Ecto neural progenitor cell (in vitro differentiated cells): ENCODE data around the gene KDSR.

Experiments used
- DNase-seq: peaks from one replicate; pipeline ENCODE4 v3.0.0-alpha.2; 2018; ENCODE audit warnings: low spot score

Gene KDSR, protein sequence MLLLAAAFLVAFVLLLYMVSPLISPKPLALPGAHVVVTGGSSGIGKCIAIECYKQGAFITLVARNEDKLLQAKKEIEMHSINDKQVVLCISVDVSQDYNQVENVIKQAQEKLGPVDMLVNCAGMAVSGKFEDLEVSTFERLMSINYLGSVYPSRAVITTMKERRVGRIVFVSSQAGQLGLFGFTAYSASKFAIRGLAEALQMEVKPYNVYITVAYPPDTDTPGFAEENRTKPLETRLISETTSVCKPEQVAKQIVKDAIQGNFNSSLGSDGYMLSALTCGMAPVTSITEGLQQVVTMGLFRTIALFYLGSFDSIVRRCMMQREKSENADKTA

GRCh38 chr18:63367053-63367953 is at the start of gene KDSR:
Gene KDSR (minus strand): TSS chr18:63367206. CDS start chr18:63367118, 88 bp downstream.
- peak; percentile 96 for DNase-seq

GRCh38 chr18:63412953-63413352 is 45.9 kb upstream of the KDSR start:
- DNase-seq, result no peak

DNA sequence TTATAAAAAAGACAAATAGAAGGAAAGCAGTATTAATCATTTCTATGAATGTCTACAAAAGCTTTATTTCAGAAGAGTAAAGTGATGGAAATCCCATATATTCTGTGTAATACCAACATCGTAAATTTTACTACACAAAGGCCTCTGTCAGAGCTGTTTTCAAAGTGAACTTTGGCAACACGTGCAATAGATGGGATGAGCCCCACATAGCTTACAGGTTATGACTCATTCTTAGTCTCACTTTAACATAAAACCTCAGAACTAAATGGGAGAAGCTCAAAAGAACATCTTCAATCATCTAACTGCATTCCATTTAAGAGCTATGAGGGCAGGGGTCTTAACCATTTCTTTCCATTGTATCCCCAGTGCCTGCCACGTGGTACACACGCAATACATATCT is 43.8 kb upstream of the KDSR start:
- DNase-seq, result no peak

DNA sequence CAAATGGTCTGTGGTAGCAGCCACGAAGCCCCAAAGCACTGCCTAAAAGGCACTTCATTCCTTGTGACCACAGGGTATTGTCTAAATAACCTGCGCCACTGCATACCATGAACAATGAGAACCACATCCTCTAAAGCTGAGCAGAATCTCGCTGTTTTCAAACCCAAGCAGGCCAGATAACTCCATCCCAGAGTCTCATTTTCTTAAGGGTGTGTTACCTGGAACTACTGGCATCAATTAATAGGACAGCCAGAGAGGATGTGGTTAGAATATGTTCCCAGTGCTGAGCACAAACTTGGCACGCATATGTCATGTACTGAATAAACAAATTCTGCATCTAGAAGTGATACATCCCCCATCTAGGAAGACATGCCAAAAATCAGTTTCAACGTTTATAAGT is 42.3 kb upstream of the KDSR start:
- no peak for DNase-seq

DNA sequence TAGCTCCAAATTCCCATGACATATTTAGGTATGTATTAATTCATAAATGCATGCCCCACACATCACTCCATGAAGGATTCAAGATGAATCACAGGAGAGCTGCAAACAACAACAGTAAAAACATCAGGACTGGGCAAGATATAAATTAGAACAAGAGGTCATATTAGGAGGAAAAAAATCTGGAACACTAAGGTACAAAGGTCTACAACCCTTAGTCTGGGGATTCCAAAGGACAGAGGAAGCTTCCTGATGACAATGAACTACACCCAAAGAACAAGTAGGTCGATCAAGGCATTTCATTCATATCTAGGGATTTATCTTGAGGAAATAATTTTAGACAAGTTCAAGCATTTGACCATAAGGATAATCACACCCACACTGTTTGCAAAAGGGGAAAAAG is 40.7 kb upstream of the KDSR start:
- DNase-seq, result no peak

GRCh38 chr18:63405986-63406385 is 39.0 kb upstream of the KDSR start:
- no peak for DNase-seq

DNA sequence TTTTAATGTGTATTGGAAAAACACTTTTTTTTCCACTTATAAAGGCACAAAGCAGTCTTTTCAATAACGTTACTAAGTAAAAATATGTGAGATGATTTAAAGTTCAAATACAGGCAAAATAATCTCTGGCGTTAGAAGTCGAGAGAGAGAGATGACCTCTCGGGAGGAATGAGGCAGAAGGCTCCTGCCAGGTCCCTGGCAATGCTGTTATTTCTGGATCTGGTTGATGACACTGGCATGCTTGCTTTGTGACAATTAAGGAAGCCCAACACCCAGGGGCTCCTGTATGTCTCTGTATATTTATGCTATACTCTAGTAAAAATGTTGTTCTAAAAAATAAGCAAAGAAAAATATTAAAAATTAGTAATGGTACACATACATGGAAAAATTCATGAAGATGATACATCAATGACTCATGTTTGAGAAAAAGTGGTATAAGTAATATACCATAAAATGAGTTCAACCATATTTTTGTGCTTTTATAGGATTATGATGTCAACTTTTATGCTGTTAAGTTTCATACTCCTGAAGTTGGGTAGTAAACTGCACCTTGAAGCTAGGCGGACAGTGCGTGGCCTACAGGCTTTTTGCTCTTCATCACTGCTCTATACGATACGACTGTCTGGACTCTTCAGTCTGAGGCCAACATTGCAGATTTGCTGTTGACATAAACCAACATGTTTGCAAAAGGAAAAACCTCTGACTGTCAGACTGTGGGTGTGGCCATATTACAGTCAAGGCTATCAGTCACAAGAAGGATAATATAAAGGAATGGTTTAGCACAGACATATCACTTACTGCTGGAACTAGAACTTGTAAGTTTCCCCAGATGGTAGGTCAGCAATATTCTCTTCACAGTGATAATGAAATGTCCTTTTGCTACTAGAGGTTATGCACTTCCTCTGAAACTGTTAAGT is 35.5 kb upstream of the KDSR start:
- DNase-seq, result no peak

GRCh38 chr18:63399300-63399699 is 32.3 kb upstream of the KDSR start:
- DNase-seq, result no peak

GRCh38 chr18:63397349-63397748 is 30.3 kb upstream of the KDSR start:
- DNase-seq, result no peak

DNA sequence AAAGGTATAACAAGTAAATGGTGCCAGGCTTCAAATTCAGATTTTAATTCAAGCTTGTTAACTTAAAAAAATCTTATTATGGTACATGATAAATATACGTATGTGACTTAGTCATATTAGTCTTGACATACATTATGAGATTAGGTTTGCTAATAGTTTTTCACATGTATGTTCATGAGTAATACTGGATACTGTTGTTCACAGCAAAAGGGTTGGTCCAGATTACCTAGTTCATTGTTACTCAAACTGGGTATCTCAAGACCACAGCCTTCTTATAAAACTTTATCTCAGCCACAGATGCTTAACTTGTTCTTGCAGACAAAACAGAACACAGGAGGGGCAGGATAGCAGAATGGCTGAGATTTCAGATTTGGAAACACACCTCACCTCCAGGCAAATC is 28.5 kb upstream of the KDSR start:
- no peak for DNase-seq

DNA sequence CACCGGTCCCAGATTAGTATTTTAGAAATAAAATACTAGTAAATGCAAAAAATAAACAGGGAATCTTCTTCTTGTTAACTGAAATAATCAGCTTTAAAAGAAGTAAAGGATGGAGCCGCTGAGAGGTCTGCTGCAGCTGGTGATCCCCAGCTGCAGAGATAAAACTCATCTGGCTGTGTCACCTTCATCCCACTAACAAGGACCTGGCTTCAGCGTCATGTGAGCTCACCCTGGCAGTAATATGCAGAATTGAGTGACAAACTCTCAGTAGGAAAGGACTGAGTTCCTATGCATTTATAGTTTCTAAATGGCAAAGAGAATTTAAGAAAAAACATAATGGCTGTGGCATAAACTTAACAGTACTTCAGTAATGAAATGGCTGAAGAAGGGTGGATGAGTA is 27.9 kb upstream of the KDSR start:
- DNase-seq, result no peak

GRCh38 chr18:63387861-63388260 is 20.9 kb upstream of the KDSR start:
- no peak for DNase-seq

DNA sequence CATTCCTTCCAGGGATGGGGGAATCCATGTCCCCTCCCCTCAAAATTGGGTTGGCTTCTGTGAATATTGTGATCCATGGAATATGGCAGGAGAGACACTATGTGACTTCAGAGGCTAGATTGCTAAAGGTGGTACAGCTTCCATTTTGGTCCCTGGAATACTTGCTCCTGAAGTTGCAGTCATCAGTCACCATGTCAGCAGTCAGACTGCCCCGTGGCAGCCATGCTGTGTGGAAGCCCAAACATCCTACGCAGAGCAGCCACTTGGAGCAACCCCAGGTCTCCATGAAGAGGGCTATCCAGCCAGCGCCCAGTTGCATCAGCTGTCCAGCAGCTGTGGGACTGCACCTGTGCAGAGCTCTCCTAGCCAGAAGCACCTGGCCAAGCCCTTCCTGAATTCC is 15.8 kb upstream of the KDSR start:
- no peak for DNase-seq

- no peak for DNase-seq
These were observed 12.6 kb upstream of the KDSR start for GRCh38 chr18:63379639-63379962.

- no peak for DNase-seq
These were observed 12.1 kb upstream of the KDSR start for GRCh38 chr18:63378919-63379638.

DNA sequence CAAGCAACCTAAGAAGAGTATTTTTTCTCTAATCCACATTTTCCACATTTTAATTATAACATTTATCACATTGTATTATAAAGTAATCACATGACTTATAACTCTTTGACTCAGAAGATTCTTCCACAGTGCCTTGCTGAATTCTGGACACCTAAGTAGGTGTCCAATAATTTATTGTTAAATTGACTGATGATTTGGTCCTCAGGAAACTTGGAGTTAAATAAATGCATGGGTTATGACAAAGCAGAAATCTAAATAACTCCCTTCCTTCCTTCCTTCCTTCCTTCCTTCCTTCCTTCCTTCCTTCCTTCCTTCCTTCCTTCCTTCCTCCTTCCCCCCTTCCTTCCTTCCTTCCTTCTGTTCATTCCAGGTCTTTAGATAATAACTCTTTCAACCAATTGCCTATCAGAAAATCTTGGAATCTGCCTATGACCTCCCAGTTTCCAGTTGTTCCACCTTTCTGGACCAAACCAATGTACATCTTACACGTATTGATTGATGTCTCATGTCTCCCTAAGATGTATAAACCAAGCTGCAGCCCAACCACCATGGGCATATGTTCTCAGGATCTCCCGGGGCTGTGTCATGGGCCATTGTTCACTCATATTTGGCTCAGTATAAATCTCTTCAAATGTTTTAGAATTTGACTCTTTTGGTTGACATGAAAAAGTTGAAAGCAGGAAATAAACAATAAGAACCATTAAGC is 10.4 kb upstream of the KDSR start:
- DNase-seq, result no peak

GRCh38 chr18:63376538-63376937 is 9.5 kb upstream of the KDSR start:
- no peak for DNase-seq

- DNase-seq, result no peak
These were observed 7.5 kb upstream of the KDSR start for GRCh38 chr18:63374540-63374939.

GRCh38 chr18:63373161-63373560 is 6.2 kb upstream of the KDSR start:
- no peak for DNase-seq

- DNase-seq, result no peak
These were observed 1.6 kb upstream of the KDSR start for GRCh38 chr18:63368611-63369010.
